ENCODE results near the gene RAB17. TPM values are rescaled to one million over a fixed set of nuclear protein-coding genes. Genes with fewer than 3 reads are reported as not detected.

The RAB17 gene
- total and polyA plus RNA-seq, 2 of the 8 experiments (the other 6 are each of a cell fraction or from before 2014, with no cell fraction given): 42.6 to 83.4 TPM

DNA sequence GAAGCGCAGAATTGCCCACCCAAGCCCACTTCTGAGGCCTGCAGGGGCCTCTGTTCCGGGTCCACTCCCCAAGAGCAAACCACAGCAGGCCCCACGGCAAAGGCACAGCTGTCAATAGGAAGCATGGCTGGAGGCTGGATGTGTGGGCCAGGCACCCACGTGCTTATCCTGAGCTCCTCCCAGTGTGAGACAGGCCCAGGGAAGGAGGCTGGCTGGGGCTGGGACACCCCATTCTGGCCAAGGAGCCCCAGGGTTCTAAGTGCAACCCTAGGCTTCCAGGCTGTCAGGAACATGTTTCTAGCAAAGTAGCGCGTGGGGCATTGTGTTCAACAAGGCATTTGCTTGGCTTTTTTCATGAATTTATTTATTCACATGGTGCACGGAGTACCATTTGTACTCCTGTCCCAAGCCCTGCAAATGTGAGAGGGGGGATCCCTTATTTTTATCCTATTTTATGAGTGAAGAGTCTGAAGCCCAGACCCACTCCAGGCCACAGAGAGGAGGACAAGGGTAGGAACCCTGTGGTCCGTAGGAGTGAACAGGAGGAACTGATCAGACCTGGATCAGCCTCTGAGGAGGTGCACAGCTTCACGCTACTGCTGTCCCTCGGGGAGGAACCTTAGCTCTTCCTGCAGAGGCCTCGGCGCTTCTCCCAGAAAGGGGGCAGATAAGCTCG, 6.1 kb upstream of the RAB17 start:
- Histone ChIP-seq H3K4me1 (replicated peaks in 1 of 4; ENCODE audit: control insufficient read depth in 3 of 4, insufficient read depth in 4 of 4, low read length in 3 of 4) (peaks cover 12 to 47% (median 29%) of the 10 kb centered on the region in 4 experiments), H2AFZ (ENCODE audit: low read length) (no peak overlapping the region), H3K23me2 (ENCODE audit: low read depth, low read length) (no peaks in the 10 kb centered on the region), H3K79me1 (ENCODE audit: low read depth, low read length) (no peaks in the 10 kb centered on the region), H3K4me2 (ENCODE audit: insufficient read depth in 1 of 2, low read depth in 2 of 2, low read length in 2 of 2) (no peak overlapping the region), H2BK5ac (ENCODE audit: low read depth, low read length) (peak overlapping the region; percentile 36; the same call in 1 of the 2 replicates), H3K79me2 (ENCODE audit: control insufficient read depth in 1 of 2, insufficient read depth in 2 of 2, low read length in 2 of 2) (no peaks in the 10 kb centered on the region; a peak in 1 of 4 replicates), H2BK12ac (ENCODE audit: low read depth, low read length) (peak overlapping the region; percentile 92; the same call in 1 of the 2 replicates), H3K9me3 (ENCODE audit: insufficient read depth in 2 of 2, low read depth in 1 of 2, low read length in 1 of 2) (no peaks in the 10 kb centered on the region), H3K27me3 (replicated peaks in 1 of 4; ENCODE audit: control insufficient read depth in 3 of 4, extremely low read depth in 1 of 4, insufficient read depth in 3 of 4, low read length in 3 of 4) (no peaks in the 10 kb centered on the region), H3K23ac (ENCODE audit: insufficient read length) (no peak overlapping the region), H3K27ac (ENCODE audit: low read depth, low read length) (no peak overlapping the region), H3K36me3 (ENCODE audit: control insufficient read depth in 2 of 4, insufficient read depth in 4 of 4, low read length in 3 of 4) (no peaks in the 10 kb centered on the region), H4K91ac (replicated peaks; ENCODE audit: insufficient read length, low read length) (peak overlapping the region; percentile 94), H4K5ac (ENCODE audit: insufficient read length, low read depth, low read length) (no peak overlapping the region), H2BK20ac (ENCODE audit: low read length) (peak overlapping the region; percentile 98), H3K56ac (replicated peaks; ENCODE audit: insufficient read length, low read depth, low read length) (no peak overlapping the region), H3K18ac (ENCODE audit: extremely low read depth, low read length) (peak overlapping the region; percentile 86), H2BK120ac (replicated peaks; ENCODE audit: low read depth, low read length) (peak overlapping the region; percentile 48), H3K9ac (replicated peaks in 1 of 4; ENCODE audit: extremely low read depth in 1 of 4, low read depth in 3 of 4, low read length in 3 of 4) (no peak overlapping the region), H2AK5ac (ENCODE audit: low read depth, low read length) (peak overlapping the region; percentile 71; the same call in 1 of the 2 replicates), H4K8ac (ENCODE audit: extremely low read depth, insufficient read depth, low read length) (no peak overlapping the region), H3K4ac (replicated peaks; ENCODE audit: insufficient read length, low read depth, low read length) (peak overlapping the region; percentile 76), H3K4me3 (ENCODE audit: extremely low read depth in 1 of 4, insufficient read depth in 2 of 4, low read depth in 3 of 4, low read length in 4 of 4) (no peak overlapping the region), H4K20me1 (replicated peaks in 1 of 2; ENCODE audit: control insufficient read depth in 1 of 2, insufficient read depth in 2 of 2, low read length in 2 of 2) (no peaks in the 10 kb centered on the region), H2BK15ac (ENCODE audit: low read length) (0 out of 2 replicates have a peak overlapping the region, but pooled peaks have one; percentile 76), H3K14ac (ENCODE audit: insufficient read length) (no peak overlapping the region)
- DNase-seq (ENCODE audit: low read depth in 1 of 2, low spot score in 2 of 2) (no peak), FAIRE-seq (no peak)
- 79% methylated on average over 13 of the region's 13 CpGs; no CpG with 5 or more reads in 1 of the 2 experiments for WGBS, 2 experiments (ENCODE audit: extremely low coverage in 1 of 2, insufficient coverage in 1 of 2, insufficient read length in 1 of 2, insufficient replicate concordance in 2 of 2, low coverage in 1 of 2, low lambda C conversion rate in 2 of 2, missing lambda C conversion rate in 1 of 2)
- ChIA-PET POLR2A (ENCODE audit: partially characterized antibody) (interaction anchor here (0.7 to 7.5 kb wide), 6 partner anchors 11 to 82 kb away, joined by 3 to 51 read pairs (median 3); no protein-coding TSS in a partner anchor), CTCF (ENCODE audit: partially characterized antibody) (interaction anchor here (1.0 to 1.3 kb wide), 3 partner anchors 15 to 27 kb away, joined by 3 to 4 read pairs (median 3); no protein-coding TSS in a partner anchor)
- no peak for TF ChIP-seq KDM4A (IDR thresholded peaks at IDR 0.05; ENCODE audit: low read depth, low read length, severe bottlenecking)
- TF ChIP-seq EP300 (IDR thresholded peaks at IDR 0.05; ENCODE audit: borderline replicate concordance in 1 of 2, low read depth in 2 of 2, low read length in 2 of 2): no peak
- TF ChIP-seq BRCA1 (IDR thresholded peaks at IDR 0.05; ENCODE audit: low read depth, low read length): no peak
- no peak for TF ChIP-seq PHF8 (conservative IDR thresholded peaks at IDR 0.05; ENCODE audit: low read depth, low read length)
- no peak for TF ChIP-seq SIN3A (conservative IDR thresholded peaks at IDR 0.05 in 1 of 2, IDR thresholded peaks at IDR 0.05 in 1 of 2; ENCODE audit: low read depth in 1 of 2, low read length in 2 of 2)
- no peak for TF ChIP-seq FOSL1 (IDR thresholded peaks at IDR 0.05; ENCODE audit: insufficient read depth, low read depth, low read length)
- TF ChIP-seq RFX5 (IDR thresholded peaks at IDR 0.05; ENCODE audit: borderline replicate concordance, low read depth, low read length): no peak
- no peak for TF ChIP-seq KDM1A (IDR thresholded peaks at IDR 0.05; ENCODE audit: borderline replicate concordance, low read length)

All from H1 (cell line).